ENCODE results near the gene ZMYND10. TPM values are rescaled to one million over a fixed set of nuclear protein-coding genes. Genes with fewer than 3 reads are reported as not detected.

Gene ZMYND10
- total RNA-seq, 8 experiments from 2014 or later: 0.76 to 91.1 (median 2.2) TPM

DNA sequence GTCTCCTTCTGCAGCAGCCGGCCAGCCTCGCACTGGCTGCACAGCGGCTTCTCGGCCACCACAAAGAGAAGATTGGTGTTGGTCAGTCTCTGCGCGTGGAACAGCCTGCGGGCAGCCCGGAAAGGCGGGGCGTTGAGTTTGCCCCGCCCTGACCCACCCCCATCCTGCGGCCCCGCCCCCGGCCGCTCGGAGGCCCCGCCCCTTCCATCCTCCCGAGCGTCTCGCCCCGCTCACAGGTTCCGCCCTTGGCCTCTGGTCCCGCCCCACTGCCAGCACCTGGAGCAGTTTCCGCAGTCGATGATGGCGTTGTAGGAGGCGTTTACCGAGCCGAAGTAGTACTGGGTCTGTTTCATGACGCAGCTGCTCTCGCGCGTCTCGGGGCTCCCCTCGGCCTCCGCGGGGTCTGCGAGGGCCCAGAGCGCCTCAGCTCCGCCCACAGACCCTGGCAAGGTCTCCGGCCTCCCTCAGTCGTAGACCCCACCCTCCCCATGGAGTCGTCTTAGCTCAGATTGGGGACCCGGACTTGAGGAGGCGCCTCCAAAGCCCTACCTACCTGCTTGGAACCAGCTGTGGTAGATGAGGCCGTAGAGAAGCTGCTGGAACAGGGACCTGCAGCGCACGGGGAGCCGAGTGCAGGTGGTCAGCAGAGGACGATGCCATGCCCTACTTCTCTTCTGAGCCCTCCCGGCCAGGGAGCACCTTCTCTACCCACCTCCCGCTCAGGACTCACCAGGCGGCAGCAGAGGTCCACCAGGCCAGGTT is 19.7 kb upstream of the ZMYND10 start:
- in situ Hi-C loops (cut with MboI; ENCODE audit: low pct_unique_long_range_greater_than_20kb in 2 of 9, low sequenced_read_pairs in 9 of 9, unreplicated experiment in 9 of 9): no loop called here
- peaks cover 7 to 14% of the 10 kb centered on the region in 2 donors for H3K4me1 ChIP-seq (replicated peaks in 1 of 2)
- peak; percentile 78 to 88 (median 82) for ATAC-seq (replicated peaks in 6 of 8)
- peak overlapping the region; percentile 22 to 36 (median 30) for H3K4me3 ChIP-seq
- peak overlapping the region; percentile 54 to 71 for H3K27ac ChIP-seq
- 30 to 65% methylated on average over 3 to 4 of the region's 53 CpGs; no CpG with 5 or more reads in 8 of the 10 experiments for WGBS, 10 experiments

DNA sequence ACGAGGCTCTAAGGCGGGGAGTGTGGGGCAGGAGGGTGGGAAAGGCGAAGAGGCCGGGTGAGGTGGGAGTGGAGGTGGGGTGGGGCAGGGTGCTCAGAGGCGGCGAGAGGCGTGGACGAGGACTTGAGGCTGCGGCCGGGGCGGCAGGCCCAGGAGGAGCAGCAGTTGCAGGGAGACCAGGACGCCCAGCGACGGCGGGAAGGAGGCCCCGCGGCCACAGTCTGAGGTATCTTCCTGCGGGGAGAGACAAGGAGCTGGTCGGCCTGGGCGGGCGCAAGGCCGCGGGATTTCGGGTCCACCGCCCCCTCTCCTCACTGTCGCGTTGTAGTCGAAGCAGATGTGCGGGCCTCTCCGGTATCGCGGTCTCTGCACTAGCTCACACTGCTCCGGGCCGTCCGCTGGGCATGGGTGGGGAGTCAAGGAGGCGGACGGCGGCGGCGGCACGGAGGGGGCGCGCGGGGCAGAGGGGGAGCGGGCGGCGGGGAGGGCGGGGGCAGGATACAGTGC is 19.1 kb upstream of the ZMYND10 start:
- Histone ChIP-seq H3K4me1 (replicated peaks in 1 of 2) (peaks cover 7 to 14% of the 10 kb centered on the region in 2 donors), H3K4me3 (peak overlapping the region; percentile 22 to 36 (median 30)), H3K27ac (peak overlapping the region; percentile 54 to 67)
- no CpG with 5 or more reads among the region's 48 CpGs for WGBS, 10 experiments
- peak in 7 of 8 experiments; percentile 60 to 73 (median 68) for ATAC-seq (replicated peaks in 6 of 8)
- in situ Hi-C loops (cut with MboI; ENCODE audit: low pct_unique_long_range_greater_than_20kb in 2 of 9, low sequenced_read_pairs in 9 of 9, unreplicated experiment in 9 of 9): no loop called here

DNA sequence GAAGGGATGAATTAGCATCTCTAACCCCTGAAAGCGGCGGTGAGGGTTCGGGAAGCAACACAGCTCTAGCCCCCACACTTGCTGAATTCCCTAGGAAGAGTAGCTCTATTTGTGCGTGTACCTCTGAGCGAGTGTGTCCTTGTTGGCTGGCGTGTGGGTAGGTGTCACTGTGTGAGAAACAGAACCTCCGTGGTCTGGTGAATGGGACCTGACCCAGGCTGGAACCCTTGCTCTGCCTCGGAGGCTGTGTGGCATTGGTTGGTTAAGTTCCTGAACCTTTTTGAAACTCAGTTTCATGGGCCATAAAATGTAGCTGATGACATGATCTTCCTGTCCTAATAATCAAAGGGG is 14.2 kb upstream of the ZMYND10 start:
- Histone ChIP-seq H3K27ac (no peak overlapping the region), H3K4me3 (peak overlapping the region; percentile 21 to 81 (median 67)), H3K4me1 (replicated peaks in 1 of 2) (peaks cover 33 to 36% of the 10 kb centered on the region in 2 donors)
- peak in 3 of 8 experiments; percentile 1 to 5 (median 2) for ATAC-seq (replicated peaks in 6 of 8)
- in situ Hi-C loops (cut with MboI; ENCODE audit: low pct_unique_long_range_greater_than_20kb in 2 of 9, low sequenced_read_pairs in 9 of 9, unreplicated experiment in 9 of 9): no loop called here
- 0 to 40% (median 18%) methylated on average over 1 to 8 of the region's 8 CpGs; no CpG with 5 or more reads in 4 of the 10 experiments for WGBS, 10 experiments

DNA sequence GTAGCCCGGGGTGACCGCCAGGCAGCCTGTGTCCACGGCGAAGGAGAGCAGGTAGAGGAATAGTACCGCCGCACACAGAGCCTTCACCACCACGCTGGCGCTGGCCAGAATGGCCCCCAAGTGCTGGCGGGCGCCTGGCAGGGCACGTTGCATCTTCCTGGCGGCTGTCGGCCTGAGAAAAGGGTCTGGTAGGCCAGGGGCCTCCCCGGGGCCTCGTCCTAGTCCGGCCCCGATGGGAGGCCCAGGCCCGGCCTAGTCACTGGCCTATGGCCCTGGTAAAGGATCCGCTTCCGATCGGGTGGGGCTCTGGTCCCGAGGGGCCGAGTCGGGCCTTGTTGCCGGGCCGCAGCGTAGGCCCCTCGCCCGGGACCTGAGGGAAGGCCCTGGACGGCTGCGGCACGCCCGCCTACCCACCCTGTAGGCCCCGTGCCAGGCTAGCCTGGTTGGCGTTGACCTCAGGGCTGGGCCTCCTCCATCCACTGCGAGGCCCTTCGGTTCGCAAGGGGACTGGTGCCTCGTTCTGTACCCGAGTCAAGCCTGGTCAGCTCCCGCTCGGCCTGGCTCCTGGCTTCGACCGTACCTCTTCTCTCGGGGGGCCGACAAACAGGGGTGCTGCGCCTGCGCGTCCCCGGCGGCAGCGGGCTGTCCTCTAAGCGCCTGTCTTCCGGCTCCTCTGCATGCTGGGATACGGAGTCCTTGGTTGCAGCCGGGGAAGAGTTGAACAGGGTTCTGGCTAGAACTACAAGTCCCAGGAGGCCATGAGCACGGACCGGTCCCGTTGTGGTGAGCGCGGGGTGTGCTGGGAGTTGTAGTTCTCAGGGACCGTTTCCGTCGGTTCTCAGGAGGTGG is 13.6 kb upstream of the ZMYND10 start, which contains the start of gene TMEM115:
Gene TMEM115, minus strand, starts transcription at position 611 of the 849 bp plus-strand sequence. Its CDS starts 458 bp downstream, at position 153.
- ATAC-seq (replicated peaks in 6 of 8): peak; percentile 95 to 99 (median 98)
- H3K4me1 ChIP-seq (replicated peaks in 1 of 2): peaks cover 27 to 32% of the 10 kb centered on the region in 2 donors
- peak within 1 kb of the TSS; percentile 76 to 79 for H3K27ac ChIP-seq
- in situ Hi-C loops (cut with MboI; ENCODE audit: low pct_unique_long_range_greater_than_20kb in 2 of 9, low sequenced_read_pairs in 9 of 9, unreplicated experiment in 9 of 9): no loop called here
- peak within 1 kb of the TSS; percentile 62 to 81 (median 67) for H3K4me3 ChIP-seq
- 0 to 43% (median 1%) methylated on average over 3 to 26 of the region's 64 CpGs; no CpG with 5 or more reads in 3 of the 10 experiments for WGBS, 10 experiments

DNA sequence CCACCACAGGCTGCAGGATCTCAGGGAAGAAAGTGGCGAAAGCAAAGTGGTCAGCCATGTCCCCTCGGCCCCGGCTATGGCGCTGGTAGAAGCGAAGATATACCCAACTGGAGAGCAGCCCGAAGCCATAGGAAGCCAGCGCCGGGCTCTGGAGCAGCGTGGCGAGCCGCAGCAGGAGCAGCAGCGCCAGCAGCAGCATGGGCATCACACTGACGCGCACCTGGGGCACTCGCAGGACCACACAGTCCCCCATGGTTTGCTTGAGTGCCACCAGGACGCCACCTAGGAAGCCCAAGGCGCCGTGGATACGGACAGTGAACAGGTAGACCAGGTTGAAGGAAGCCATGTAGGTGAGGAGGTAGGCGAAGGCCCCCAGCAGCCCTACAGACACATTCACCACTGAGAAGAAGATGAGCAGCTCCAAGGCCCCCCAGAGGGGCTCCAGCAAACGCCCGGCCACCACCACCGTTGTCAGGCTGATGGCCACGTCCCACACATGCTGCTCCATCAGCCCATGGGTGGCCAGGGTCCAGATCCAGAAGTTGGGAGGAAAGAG is 12.9 kb upstream of the ZMYND10 start:
- H3K4me1 ChIP-seq (replicated peaks in 1 of 2): peaks cover 26 to 30% of the 10 kb centered on the region in 2 donors
- 0 to 67% (median 17%) methylated on average over 1 to 6 of the region's 24 CpGs; no CpG with 5 or more reads in 5 of the 10 experiments for WGBS, 10 experiments
- in situ Hi-C loops (cut with MboI; ENCODE audit: low pct_unique_long_range_greater_than_20kb in 2 of 9, low sequenced_read_pairs in 9 of 9, unreplicated experiment in 9 of 9): no loop called here
- peak overlapping the region; percentile 76 to 79 for H3K27ac ChIP-seq
- ATAC-seq (replicated peaks in 6 of 8): no peak
- H3K4me3 ChIP-seq: peak overlapping the region; percentile 62 to 81 (median 67)

DNA sequence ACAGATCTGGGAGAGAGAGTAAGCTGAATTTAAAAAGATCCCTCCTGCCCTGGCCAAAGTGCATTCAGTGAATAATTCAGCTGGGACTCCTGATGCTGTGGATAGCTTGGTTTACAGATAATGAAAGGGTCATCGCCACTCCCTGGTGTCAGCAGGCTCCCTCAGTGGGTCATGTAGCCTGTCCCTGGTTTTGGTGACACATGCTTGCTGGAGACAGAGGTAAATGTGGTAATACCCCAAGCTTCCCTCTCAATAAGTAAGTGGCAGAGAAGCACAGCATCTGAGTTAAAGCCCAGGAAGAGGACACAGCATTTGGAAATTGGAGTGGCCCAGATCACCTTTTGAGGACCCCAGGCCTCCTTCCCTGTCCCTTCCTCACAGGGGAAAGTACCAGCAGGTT is 11.9 kb upstream of the ZMYND10 start:
- 50 to 80% methylated on average over 1 of the region's 1 CpG; no CpG with 5 or more reads in 8 of the 10 experiments for WGBS, 10 experiments
- H3K4me3 ChIP-seq: peak overlapping the region; percentile 62 to 81 (median 67)
- no peak overlapping the region for H3K27ac ChIP-seq
- peaks cover 26 to 30% of the 10 kb centered on the region in 2 donors for H3K4me1 ChIP-seq (replicated peaks in 1 of 2)
- in situ Hi-C loops (cut with MboI; ENCODE audit: low pct_unique_long_range_greater_than_20kb in 2 of 9, low sequenced_read_pairs in 9 of 9, unreplicated experiment in 9 of 9): no loop called here
- no peak for ATAC-seq (replicated peaks in 6 of 8)

DNA sequence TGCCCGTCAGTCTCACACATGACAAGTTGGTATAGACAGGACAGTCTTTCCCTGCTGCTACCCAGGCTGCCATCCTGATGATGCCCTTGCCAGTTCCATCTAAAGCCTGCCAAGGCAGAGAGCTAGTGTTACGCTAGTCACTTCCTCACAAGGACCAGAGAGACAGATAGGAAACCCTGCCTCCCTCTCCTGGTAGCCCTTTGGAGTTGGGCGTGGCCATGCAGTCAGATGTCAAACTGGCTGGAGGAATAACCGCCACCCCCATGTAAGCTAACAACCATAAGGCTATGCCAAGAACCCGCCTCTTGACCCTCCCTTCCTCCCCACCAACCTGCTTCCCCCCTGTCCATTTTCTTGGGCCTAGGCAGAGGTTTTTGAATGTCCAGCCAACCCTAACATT is 11.0 kb upstream of the ZMYND10 start:
- Histone ChIP-seq H3K4me1 (replicated peaks in 1 of 2) (peaks cover 27 to 33% of the 10 kb centered on the region in 2 donors), H3K4me3 (peak overlapping the region in 4 of 5 donors; percentile 7 to 67 (median 64)), H3K27ac (no peak overlapping the region)
- peak in 2 of 8 experiments; percentile 6 to 8 for ATAC-seq (replicated peaks in 6 of 8)
- in situ Hi-C loops (cut with MboI; ENCODE audit: low pct_unique_long_range_greater_than_20kb in 2 of 9, low sequenced_read_pairs in 9 of 9, unreplicated experiment in 9 of 9): no loop called here
- 0 to 93% (median 79%) methylated on average over 1 to 3 of the region's 5 CpGs; no CpG with 5 or more reads in 6 of the 10 experiments for WGBS, 10 experiments

DNA sequence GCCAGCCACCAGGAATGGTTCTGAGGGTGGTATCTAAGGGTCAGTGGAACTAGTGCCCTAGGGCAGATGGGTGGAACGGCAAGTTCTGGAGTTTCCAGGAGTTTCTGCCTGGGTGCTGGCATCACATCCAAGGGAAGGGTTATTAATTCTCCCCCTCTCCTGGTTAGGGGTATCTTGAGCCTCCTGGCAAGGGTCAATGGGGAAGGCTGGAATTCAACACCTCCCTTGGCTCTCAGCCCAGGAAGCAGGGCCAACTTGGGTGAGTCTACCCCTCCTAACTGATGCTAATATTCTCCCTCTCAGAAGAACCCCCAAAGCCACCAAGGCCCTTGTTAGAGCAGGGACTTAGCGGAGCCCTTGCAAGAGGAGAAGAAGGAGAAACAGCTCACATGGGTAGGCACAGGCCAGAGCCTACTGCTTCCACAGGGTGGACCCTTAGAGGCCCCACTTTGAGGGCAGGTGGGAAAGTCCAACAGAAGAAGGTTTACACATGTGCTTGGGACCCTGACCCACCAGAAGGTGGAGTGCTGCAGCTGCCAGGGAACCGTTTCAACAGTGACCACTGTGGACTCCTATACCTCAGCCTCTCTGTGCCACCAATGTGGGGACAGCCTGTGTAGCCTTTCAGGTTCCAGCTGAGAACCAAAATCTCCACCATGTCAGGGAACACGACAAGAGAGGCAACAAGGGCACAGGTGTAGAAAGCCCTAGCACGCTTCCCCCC is 10.5 kb upstream of the ZMYND10 start:
- Histone ChIP-seq H3K4me1 (replicated peaks in 1 of 2) (peaks cover 31 to 36% of the 10 kb centered on the region in 2 donors), H3K27ac (no peak overlapping the region), H3K4me3 (peak overlapping the region in 4 of 5 donors; percentile 7 to 67 (median 64))
- ATAC-seq (replicated peaks in 6 of 8): no peak
- in situ Hi-C loops (cut with MboI; ENCODE audit: low pct_unique_long_range_greater_than_20kb in 2 of 9, low sequenced_read_pairs in 9 of 9, unreplicated experiment in 9 of 9): no loop called here
- WGBS, 10 experiments: 57 to 100% (median 77%) methylated on average over 1 to 4 of the region's 5 CpGs; no CpG with 5 or more reads in 4 of the 10 experiments

DNA sequence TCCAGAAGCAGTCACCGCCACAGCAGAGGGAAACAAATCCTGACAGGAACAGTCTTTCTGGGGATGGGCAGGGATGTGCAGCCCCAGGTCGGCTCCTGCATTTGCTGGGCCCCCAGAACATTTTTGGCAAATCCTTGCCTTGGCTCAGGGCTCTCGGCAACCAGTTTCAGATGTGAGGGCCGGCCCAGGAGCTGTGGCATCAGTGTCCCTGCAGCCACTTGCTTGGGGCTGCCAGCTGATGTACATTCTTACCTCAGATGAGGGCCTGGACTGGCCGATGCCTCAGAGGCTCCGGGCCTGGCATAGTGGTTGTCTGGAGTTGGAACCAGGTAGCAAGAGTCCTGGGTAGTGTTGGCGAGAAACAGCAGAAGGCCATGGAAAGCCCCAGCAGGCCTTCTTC is 9.3 kb upstream of the ZMYND10 start:
- no peak overlapping the region for H3K4me3 ChIP-seq
- ATAC-seq (replicated peaks in 6 of 8): no peak
- no peak overlapping the region for H3K27ac ChIP-seq
- H3K4me1 ChIP-seq (replicated peaks in 1 of 2): peaks cover 33 to 36% of the 10 kb centered on the region in 2 donors
- in situ Hi-C loops (cut with MboI; ENCODE audit: low pct_unique_long_range_greater_than_20kb in 2 of 9, low sequenced_read_pairs in 9 of 9, unreplicated experiment in 9 of 9): no loop called here
- WGBS, 10 experiments: 50 to 100% (median 96%) methylated on average over 1 to 3 of the region's 7 CpGs; no CpG with 5 or more reads in 6 of the 10 experiments

DNA sequence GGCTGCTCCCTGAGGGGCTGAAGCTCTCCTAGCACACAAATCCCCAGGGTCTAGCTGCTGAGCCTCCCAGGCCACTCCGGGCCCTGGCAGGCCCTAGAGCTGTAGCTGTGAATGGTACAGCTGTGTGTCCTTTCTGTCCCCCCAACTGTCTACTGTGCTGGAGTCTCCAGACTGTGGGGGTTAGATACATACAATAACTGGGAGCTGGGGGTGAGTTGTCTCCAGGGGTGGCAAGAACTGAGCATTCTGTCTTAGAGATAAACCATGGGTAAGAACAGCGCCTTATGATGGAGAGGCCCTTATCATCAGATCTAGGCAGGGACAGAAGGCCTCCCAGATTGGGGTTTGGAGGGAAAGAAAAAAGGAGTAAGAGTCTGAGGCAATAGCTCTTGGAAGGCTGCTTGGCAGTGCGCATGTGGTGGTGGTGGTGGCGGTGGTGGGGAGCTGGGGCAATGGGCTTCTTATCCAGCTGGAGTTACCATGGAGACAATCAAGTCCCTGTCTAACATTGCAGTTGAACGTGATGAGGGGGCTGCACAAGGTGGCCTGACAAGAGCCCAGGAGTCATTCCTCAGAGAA is 8.7 kb upstream of the ZMYND10 start:
- in situ Hi-C loops (cut with MboI; ENCODE audit: low pct_unique_long_range_greater_than_20kb in 2 of 9, low sequenced_read_pairs in 9 of 9, unreplicated experiment in 9 of 9): no loop called here
- ATAC-seq (replicated peaks in 6 of 8): no peak
- Histone ChIP-seq H3K4me3 (no peak overlapping the region), H3K27ac (no peak overlapping the region), H3K4me1 (replicated peaks in 1 of 2) (peaks cover 38 to 42% of the 10 kb centered on the region in 2 donors)
- WGBS, 10 experiments: 72 to 100% (median 82%) methylated on average over 1 to 3 of the region's 5 CpGs; no CpG with 5 or more reads in 7 of the 10 experiments

DNA sequence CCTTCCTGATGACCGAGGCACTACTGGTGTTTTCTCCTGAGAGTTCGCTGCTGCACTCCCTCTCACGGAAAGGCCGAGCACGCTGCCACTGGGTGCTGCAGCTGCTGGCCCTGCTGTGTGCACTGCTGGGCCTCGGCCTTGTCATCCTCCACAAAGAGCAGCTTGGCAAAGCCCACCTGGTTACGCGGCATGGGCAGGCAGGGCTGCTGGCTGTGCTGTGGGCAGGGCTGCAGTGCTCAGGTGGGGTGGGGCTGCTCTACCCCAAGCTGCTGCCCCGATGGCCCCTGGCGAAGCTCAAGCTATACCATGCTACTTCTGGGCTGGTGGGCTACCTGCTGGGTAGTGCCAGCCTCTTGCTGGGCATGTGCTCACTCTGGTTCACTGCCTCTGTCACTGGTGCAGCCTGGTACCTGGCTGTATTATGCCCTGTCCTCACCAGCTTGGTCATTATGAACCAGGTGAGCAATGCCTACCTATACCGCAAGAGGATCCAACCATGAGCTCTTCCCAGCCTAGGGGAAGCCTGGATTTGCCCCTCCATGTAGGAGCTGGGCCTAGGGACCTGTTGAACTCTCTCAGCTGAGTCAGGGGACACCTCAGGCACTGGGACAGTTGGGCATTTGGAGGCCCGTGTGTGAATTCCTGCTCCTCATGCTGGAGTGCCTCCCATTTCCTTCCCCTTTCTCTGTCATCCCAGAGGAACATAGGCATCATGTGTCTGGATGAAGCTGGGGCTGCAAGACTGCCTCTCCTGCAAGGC is 7.9 kb upstream of the ZMYND10 start:
- peaks cover 40 to 43% of the 10 kb centered on the region in 2 donors for H3K4me1 ChIP-seq (replicated peaks in 1 of 2)
- H3K27ac ChIP-seq: no peak overlapping the region
- in situ Hi-C loops (cut with MboI; ENCODE audit: low pct_unique_long_range_greater_than_20kb in 2 of 9, low sequenced_read_pairs in 9 of 9, unreplicated experiment in 9 of 9): no loop called here
- H3K4me3 ChIP-seq: no peak overlapping the region
- no peak for ATAC-seq (replicated peaks in 6 of 8)
- 37 to 100% (median 93%) methylated on average over 1 to 7 of the region's 12 CpGs; no CpG with 5 or more reads in 4 of the 10 experiments for WGBS, 10 experiments

Measured in motor neuron (in vitro differentiated cells).